Mucosa of stomach (tissue), 1 donor: ENCODE data around the gene FAM151B.
"Not testable (repeated sequence)": the region's sequence is repeated elsewhere in the genome, so short reads cannot be mapped to it uniquely, and the experiment has no call there.

Experiments
- H3K27me3 ChIP-seq: one replicate; pipeline ENCODE4 v1.7.0; 2013; ENCODE audit warnings: mild to moderate bottlenecking, low read length; ENCODE audit not compliant: control insufficient read depth, insufficient read depth
- H3K36me3 ChIP-seq: one replicate; pipeline ENCODE4 v1.7.0; 2013; ENCODE audit warnings: low read length; ENCODE audit not compliant: control insufficient read depth, insufficient read depth
- H3K4me1 ChIP-seq: one replicate; pipeline ENCODE4 v1.7.0; 2013; ENCODE audit warnings: mild to moderate bottlenecking, low read length; ENCODE audit not compliant: control insufficient read depth, insufficient read depth
- H3K4me3 ChIP-seq: one replicate; pipeline ENCODE4 v1.7.0; 2013; ENCODE audit warnings: low read length
- H3K9ac ChIP-seq: one replicate; pipeline ENCODE4 v1.7.0; 2013; ENCODE audit warnings: mild to moderate bottlenecking, low read length, moderate library complexity
- H3K9me3 ChIP-seq: one replicate; pipeline ENCODE4 v1.7.0; 2013; ENCODE audit warnings: mild to moderate bottlenecking, low read length, moderate library complexity; ENCODE audit not compliant: control insufficient read depth
- donor health status: Pancreatic carcinoma.

The FAM151B gene

DNA sequence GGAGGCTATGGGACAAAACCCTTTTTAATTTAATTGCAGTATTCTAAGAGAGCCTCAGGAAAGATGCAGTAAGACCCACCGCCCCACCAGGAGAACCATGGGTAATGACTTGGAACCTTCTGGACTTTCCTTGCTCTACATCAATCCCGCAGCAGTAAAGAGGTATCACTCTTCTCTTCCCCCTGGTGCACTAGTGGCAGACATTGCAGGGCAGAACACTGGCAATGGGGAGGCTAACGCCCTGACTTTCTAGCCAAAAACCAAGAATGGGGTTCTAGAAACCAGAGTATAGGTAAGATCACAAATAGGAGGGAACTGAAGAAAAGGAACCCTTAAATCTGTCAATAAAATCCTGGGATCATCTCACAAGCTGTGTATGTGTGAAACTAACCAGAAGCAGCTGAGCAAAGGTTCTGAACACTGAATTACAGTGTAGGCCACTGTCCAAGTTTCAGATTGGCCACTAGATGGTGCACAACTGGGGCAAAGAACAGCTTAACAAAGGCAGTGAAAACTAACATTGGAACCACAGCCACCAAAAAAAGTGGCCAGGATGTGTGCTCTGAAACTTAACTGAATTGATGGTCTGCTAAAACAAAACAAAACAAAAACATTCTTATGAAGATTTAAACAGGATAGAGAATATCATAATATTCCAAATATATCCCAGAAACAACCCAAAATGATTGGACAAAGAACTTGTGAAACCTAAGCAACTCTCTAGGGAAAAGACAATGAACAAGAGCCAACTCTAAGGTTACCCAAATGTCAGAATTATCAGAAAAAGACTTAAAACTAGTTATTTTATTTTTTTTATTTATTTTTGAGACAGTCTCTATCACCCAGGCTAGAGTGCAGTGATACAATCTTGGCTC lies 6.6 kb upstream of the FAM151B start:
- no peaks in the 10 kb centered on the region for H3K9me3 ChIP-seq
- H3K36me3 ChIP-seq = no peaks in the 10 kb centered on the region
- no peaks in the 10 kb centered on the region for H3K27me3 ChIP-seq
- H3K4me1 ChIP-seq = peaks cover 13% of the 10 kb centered on the region
- no peak overlapping the region for H3K9ac ChIP-seq
- no peak overlapping the region for H3K4me3 ChIP-seq

DNA sequence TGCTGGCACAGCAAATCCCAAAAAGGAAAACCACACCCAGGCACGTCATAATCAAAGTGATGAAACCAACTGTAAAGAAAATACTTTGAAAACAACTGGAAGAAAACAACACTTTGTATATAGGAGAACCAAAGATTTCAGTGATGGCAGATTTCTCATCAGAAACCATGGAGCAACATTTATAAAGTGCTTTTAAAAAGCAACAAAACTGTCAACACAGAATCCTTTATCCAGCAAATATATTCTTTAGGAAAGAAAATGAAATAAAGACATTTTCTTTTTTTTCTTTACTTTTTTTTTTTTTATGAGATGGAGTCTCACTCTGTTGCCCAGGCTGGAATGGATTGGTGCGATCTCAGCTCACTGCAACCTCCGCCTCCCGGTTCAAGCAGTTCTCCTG lies 5.3 kb upstream of the FAM151B start:
- H3K27me3 ChIP-seq = no peaks in the 10 kb centered on the region
- no peak overlapping the region for H3K4me3 ChIP-seq
- no peaks in the 10 kb centered on the region for H3K9me3 ChIP-seq
- H3K36me3 ChIP-seq = no peaks in the 10 kb centered on the region
- H3K9ac ChIP-seq = no peak overlapping the region
- H3K4me1 ChIP-seq = peaks cover 13% of the 10 kb centered on the region

- H3K27me3 ChIP-seq = no peaks in the 10 kb centered on the region
These were observed 4.2 kb upstream of the FAM151B start for GRCh38 chr5:80483636-80484232.

DNA sequence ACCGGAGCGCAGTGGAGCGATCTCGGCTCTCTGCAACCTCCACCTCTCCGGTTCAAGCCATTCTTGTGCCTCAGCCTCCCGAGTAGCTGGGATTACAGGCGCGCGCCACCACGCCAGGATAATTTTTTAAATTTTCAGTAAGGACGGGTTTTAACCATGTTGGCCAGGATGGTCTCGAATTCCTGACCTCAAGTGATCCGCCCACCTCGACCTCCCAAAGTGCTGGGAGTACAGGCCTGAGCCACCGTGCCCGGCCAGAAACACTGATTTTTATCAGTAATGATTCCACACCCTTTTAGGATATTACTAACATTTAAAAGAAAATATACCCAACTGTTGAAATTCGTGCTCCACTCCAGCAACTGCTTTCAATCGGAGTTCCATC lies 464 bp upstream of the FAM151B start:
- Histone ChIP-seq H3K4me1 (no peaks in the 10 kb centered on the region), H3K27me3 (no peaks in the 10 kb centered on the region), H3K36me3 (no peaks in the 10 kb centered on the region), H3K4me3 (peak overlapping the region; percentile 48), H3K9me3 (no peaks in the 10 kb centered on the region), H3K9ac (peak overlapping the region; percentile 59)

More at GRCh38 chr5:80483636-80484232, 4.2 kb upstream of the FAM151B start:
- Histone ChIP-seq H3K9me3 (no peaks in the 10 kb centered on the region), H3K4me3 (no peak overlapping the region), H3K9ac (no peak overlapping the region), H3K4me1 (peaks cover 13% of the 10 kb centered on the region), H3K36me3 (no peaks in the 10 kb centered on the region)

DNA sequence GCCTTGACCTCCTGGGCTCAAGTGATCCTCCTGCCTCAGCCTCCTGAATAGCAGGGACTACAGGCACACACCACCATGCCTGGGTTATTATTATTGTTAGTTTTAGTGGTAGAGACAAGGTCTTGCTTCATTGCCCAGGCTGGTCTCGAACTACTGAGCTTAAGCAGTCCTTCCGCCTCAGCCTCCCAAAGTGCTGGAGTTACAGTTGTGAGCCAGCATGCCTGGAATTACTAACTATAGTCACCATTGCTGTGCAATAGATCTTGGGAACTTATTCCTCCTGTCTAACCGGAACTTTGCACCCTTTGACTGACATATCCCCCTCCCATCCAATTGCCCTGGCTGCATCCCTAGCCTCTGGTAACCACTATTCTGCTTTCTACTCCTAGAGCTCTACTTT lies 3.4 kb downstream of the FAM151B start:
- H3K36me3 ChIP-seq = no peaks in the 10 kb centered on the region
- H3K9ac ChIP-seq = no peak overlapping the region
- H3K4me1 ChIP-seq = no peaks in the 10 kb centered on the region
- no peaks in the 10 kb centered on the region for H3K27me3 ChIP-seq
- no peaks in the 10 kb centered on the region for H3K9me3 ChIP-seq
- no peak overlapping the region for H3K4me3 ChIP-seq

DNA sequence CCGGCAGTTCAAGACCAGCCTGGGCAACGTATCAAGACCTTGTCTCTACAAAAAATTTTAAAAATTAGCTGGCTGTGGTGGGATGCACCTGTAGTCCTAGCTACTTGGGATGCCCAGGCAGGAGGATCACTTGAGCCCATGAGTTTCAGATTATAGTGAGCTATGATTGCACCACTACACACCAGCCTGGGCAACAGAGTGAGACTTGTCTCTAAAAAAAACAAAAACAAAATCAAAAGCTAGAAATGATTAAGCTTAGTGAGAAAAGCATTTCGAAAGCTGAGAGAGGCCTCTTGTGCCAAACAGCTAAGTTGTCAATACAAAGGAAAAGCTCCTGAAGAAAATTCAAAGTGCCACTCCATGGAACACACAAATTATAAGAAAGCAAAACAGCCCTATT lies 4.8 kb downstream of the FAM151B start:
- no peaks in the 10 kb centered on the region for H3K36me3 ChIP-seq
- no peaks in the 10 kb centered on the region for H3K4me1 ChIP-seq
- H3K9ac ChIP-seq = no peak overlapping the region
- no peaks in the 10 kb centered on the region for H3K9me3 ChIP-seq
- no peak overlapping the region for H3K4me3 ChIP-seq
- no peaks in the 10 kb centered on the region for H3K27me3 ChIP-seq

- not testable (repeated sequence) for H3K27me3 ChIP-seq, H3K9me3 ChIP-seq, H3K4me3 ChIP-seq, H3K9ac ChIP-seq, H3K4me1 ChIP-seq, H3K36me3 ChIP-seq
These were observed 5.5 kb downstream of the FAM151B start for GRCh38 chr5:80493443-80493842.

DNA sequence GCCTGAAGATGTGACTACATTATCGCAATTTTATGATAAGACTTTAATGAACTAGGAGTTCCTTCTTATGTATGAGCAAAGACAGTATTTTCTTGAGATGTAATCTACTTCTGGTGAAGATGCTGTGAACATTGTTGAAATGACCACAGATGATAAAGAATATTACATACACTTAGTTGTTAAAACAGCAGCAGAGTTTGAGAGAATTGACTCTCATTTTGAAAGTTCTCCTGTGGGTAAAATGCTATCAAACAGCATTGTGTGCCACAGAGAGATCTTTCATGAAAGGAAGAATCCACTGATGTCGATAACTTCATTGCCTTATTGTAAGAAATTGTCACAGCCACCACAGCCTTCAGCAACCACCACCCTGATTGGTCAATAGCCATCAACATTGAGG lies 8.0 kb downstream of the FAM151B start:
- no peaks in the 10 kb centered on the region for H3K9me3 ChIP-seq
- H3K36me3 ChIP-seq = no peaks in the 10 kb centered on the region
- H3K4me1 ChIP-seq = no peaks in the 10 kb centered on the region
- no peaks in the 10 kb centered on the region for H3K27me3 ChIP-seq
- H3K9ac ChIP-seq = no peak overlapping the region
- no peak overlapping the region for H3K4me3 ChIP-seq

DNA sequence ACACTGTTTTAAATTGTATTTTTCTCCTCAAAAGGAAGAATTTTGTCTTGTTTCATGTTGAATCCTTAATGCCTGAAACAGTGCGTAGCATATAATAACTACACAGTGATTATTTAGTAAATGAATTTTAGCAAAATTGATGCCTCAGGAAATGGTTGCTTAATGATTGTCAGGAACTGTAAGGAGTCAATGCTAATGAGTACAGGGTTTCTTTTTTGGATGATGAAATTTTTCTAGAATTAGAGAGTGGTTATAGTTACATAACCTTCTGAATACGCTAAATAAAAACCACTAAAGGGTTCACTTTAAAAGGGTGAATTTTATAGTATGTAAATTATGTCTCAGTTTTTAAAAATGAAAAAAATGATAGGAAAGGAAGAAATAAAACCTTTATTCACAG lies 14.9 kb downstream of the FAM151B start:
- Histone ChIP-seq H3K27me3 (no peaks in the 10 kb centered on the region), H3K4me1 (no peaks in the 10 kb centered on the region)

DNA sequence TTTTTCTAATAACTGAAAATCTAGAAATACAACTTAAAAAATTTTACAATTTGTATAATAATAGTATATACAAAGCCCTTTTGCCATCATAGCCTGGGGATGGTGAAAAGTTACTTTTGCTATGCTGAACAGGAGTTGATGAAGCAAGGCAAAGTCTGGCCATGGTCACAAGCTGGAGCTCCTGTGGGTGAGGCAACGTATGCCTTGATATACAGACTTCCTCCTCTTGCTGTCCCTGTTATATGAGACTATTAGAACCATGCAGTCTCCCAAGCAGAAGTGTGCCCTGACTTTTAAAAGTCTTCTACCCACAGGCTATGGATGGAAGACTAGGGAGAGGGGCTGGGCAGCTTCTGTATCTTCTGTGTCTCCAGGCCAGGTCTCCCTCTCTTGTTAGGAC lies 15.7 kb downstream of the FAM151B start:
- H3K4me1 ChIP-seq = no peaks in the 10 kb centered on the region
- no peaks in the 10 kb centered on the region for H3K36me3 ChIP-seq
- H3K9me3 ChIP-seq = no peaks in the 10 kb centered on the region
- no peak overlapping the region for H3K9ac ChIP-seq
- no peak overlapping the region for H3K4me3 ChIP-seq
- no peaks in the 10 kb centered on the region for H3K27me3 ChIP-seq

More for the DNA sequence above, 14.9 kb downstream of the FAM151B start:
- Histone ChIP-seq H3K36me3 (no peaks in the 10 kb centered on the region), H3K4me3 (no peak overlapping the region), H3K9ac (no peak overlapping the region), H3K9me3 (no peaks in the 10 kb centered on the region)

DNA sequence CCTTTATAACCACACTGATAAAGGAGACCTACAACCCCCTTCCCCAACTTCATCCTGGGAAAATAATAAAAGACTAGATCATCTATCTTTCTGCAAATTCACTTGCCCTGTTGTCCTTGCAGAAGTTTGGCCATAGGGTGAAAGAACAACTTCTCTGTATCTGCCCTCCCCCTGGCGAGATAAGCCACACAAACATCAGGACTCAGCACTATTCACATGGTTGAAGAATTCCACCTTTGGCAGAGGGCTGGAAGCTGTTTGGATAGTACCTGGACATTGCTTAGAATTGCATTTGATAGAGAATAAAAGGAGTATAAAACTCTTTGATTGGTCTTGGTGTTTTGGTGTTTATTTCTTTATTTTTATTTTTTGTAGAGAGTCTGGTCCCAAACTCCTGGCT lies 16.9 kb downstream of the FAM151B start:
- H3K36me3 ChIP-seq = no peaks in the 10 kb centered on the region

GRCh38 chr5:80507663-80508062 lies 19.8 kb downstream of the FAM151B start:
- Histone ChIP-seq H3K4me1 (no peaks in the 10 kb centered on the region), H3K9me3 (no peaks in the 10 kb centered on the region), H3K36me3 (no peaks in the 10 kb centered on the region), H3K4me3 (no peak overlapping the region), H3K9ac (no peak overlapping the region), H3K27me3 (no peaks in the 10 kb centered on the region)

More for the DNA sequence above, 16.9 kb downstream of the FAM151B start:
- Histone ChIP-seq H3K9me3 (no peaks in the 10 kb centered on the region), H3K9ac (no peak overlapping the region), H3K4me1 (no peaks in the 10 kb centered on the region), H3K4me3 (no peak overlapping the region), H3K27me3 (no peaks in the 10 kb centered on the region)
